Urinary bladder (tissue), 4 donors: Measurements from ENCODE around the gene STMP1. TPM values are rescaled to one million over a fixed set of nuclear protein-coding genes. Genes with fewer than 3 reads are reported as not detected.
A peak's percentile ranks its signal among the peaks of the same experiment; 100 is the strongest.
"Not testable (repeated sequence)": the region's sequence is repeated elsewhere in the genome, so short reads cannot be mapped to it uniquely, and the experiment has no call there.

Experiments
- DNase-seq: peaks from one replicate; pipeline ENCODE4 v3.0.0-alpha.2; 2015; ENCODE audit errors: extremely low spot score
- H3K27ac ChIP-seq: one replicate; pipeline ENCODE4 v1.5.1; 2013; ENCODE audit warnings: low read depth, mild to moderate bottlenecking, moderate library complexity
- H3K36me3 ChIP-seq: one replicate; pipeline ENCODE4 v1.6.1; 2013; ENCODE audit warnings: mild to moderate bottlenecking, moderate library complexity; ENCODE audit not compliant: insufficient read depth
- H3K4me1 ChIP-seq: one replicate; pipeline ENCODE4 v1.6.1; 2013; ENCODE audit warnings: mild to moderate bottlenecking, moderate library complexity; ENCODE audit not compliant: insufficient read depth
- H3K4me3 ChIP-seq: one replicate; pipeline ENCODE4 v1.5.1; 2013; ENCODE audit warnings: low read depth, low read length
- WGBS: extraction: QIAGEN DNeasy Blood & Tissue Kit; methylation state at CpG from one replicate; pipeline ENCODE4 v1.1.7; 2013; 5-methylcytosine and 5-hydroxymethylcytosine counted together
- polyA plus RNA-seq: library from polyadenylated mRNA; stranded (reverse); fragments of 200-250 nt; gene quantifications from one replicate; pipeline ENCODE4 v1.2.3, GENCODE V29; 2013
- total RNA-seq: library from RNA; depleted of rRNA; stranded (reverse); fragments of >200 nt; gene quantifications from one replicate; pipeline ENCODE4 v1.2.3, GENCODE V29; 2014
- donor health status: healthy with polysubstance abuse.
- donor health status: healthy.

Gene STMP1
- total and polyA plus RNA-seq, 2 donors, result 34.2 to 36.7 TPM

DNA sequence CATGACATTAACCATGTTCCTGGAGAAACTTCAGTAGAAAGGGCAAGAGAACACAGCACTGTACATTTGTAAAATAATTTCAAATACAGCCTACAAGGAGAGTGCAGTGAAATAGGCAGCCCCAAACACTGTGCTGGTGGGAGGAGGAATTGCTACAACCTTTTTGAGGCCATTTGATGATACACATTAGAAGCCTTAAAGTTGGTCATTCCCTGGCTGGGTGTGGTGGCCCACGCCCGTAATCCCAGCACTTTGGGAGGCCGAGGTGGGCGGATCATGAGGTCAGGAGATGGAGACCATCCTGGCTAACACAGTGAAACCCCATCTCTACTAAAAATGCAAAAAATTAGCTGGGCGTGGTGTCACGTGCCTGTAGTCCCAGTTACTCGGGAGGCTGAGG, 30.3 kb downstream of the STMP1 start:
- H3K4me1 ChIP-seq, DNase-seq, H3K4me3 ChIP-seq, H3K27ac ChIP-seq, H3K36me3 ChIP-seq: not testable (repeated sequence)
- WGBS, result 95% methylated on average over 7 of the region's 7 CpGs

DNA sequence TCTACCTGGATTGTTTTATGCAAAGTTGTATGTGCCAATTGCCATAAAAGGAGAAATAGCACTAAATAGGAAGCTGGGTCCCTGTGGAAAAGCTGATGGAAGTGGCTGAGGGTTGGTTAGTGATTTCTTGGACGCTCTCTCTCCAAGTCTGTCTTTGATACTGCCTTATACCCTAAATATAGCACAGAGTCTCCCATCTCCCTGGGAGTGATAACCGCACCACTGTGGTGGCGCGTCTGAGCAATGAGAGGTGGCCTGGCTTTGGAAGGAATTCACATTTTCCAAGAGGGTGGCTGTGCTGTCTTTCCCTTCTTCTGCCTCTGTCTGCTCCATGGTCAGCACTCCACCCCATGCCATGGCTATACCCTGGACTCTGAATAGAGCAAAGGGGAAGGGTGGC, 31.2 kb downstream of the STMP1 start:
- Histone ChIP-seq H3K36me3 (peaks cover 2% of the 10 kb centered on the region), H3K27ac (no peak overlapping the region)

DNA sequence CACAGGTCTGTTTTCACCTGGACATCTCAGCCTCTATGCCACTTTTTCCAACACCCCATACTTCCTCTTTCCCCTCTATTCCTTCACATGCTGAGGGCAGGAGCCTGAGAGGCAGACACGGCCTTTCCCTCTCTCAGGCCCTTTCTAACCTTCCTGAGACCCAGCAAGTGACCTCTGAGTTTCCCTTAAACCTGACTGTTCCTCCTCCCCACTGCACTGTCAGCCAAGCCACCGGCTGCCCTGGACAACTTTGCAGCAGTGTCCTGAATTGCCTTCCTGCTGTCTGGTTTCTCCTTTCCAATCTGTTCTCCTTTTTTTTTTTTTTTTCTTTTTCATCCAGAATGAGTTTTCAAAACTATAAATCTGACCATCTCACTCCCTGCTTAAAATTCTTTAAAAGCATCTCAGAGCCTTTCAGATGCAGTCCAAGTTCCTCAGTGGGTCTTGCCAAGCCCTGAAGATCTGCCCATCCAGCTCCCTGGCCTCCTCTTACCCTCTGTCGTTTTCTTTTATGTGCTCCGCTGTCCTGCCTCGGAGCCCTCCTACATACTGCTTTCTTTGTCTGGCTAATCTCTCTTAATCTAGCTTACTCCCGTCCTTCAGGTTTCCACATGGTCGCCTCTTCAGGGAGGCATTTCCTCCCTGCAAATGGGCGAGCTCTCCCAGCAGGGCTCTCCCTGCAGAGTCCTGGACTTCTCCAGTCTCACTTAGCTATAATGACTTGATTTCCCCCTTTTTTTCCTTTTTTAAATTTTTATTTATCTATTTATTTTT, 35.1 kb downstream of the STMP1 start:
- 47% methylated on average over 8 of the region's 8 CpGs for WGBS
- no peak for DNase-seq
- Histone ChIP-seq H3K4me1 (no peaks in the 10 kb centered on the region), H3K36me3 (peaks cover 1% of the 10 kb centered on the region), H3K4me3 (no peak overlapping the region), H3K27ac (no peak overlapping the region)

More for the DNA sequence above, 31.2 kb downstream of the STMP1 start:
- Histone ChIP-seq H3K4me3 (no peak overlapping the region), H3K4me1 (no peaks in the 10 kb centered on the region)
- 87% methylated on average over 4 of the region's 4 CpGs for WGBS
- no peak for DNase-seq

DNA sequence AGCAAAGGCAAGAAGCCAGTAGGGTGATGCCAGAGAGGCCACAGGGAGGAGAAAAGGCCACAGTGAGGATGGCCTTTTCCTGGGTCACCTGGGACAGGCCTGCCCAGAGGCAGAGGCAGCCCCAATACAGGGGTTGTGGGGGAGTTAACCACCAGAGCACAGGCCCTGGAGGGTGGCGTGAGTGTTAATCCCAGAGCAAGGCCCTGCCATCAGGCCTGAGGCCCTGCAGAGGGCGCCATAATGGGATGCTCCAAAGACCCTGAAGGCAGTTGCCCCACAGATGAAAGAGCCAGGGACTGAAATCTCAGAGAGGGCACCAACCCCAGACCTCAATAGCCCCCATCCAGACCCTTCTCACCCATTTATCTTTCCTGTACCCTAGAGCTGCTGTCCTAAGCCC, 41.8 kb downstream of the STMP1 start:
- Histone ChIP-seq H3K4me1 (no peaks in the 10 kb centered on the region), H3K4me3 (no peak overlapping the region), H3K36me3 (no peaks in the 10 kb centered on the region), H3K27ac (no peak overlapping the region)
- WGBS, result 63% methylated on average over 2 of the region's 2 CpGs
- no peak for DNase-seq

DNA sequence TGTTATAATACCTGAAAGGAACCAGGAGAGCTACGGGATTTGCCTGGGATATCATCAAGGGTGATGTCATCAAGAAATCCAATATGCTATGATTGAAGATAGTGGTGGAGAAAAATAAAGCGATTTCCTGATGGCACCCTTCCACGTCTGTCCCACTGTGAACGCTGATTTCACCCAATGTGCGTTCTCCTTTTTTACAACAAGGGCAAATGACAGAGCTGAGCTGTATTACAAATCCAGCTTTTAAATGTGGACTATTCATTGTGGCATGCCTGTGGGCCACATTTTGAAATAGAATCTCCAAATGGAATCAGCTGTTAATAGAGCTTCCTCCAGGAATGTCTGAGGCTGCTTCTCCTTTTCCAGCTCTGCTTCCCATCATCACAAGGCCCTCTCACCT, 42.4 kb downstream of the STMP1 start:
- H3K27ac ChIP-seq, result no peak overlapping the region
- WGBS, result 74% methylated on average over 5 of the region's 5 CpGs
- H3K36me3 ChIP-seq, result no peaks in the 10 kb centered on the region

DNA sequence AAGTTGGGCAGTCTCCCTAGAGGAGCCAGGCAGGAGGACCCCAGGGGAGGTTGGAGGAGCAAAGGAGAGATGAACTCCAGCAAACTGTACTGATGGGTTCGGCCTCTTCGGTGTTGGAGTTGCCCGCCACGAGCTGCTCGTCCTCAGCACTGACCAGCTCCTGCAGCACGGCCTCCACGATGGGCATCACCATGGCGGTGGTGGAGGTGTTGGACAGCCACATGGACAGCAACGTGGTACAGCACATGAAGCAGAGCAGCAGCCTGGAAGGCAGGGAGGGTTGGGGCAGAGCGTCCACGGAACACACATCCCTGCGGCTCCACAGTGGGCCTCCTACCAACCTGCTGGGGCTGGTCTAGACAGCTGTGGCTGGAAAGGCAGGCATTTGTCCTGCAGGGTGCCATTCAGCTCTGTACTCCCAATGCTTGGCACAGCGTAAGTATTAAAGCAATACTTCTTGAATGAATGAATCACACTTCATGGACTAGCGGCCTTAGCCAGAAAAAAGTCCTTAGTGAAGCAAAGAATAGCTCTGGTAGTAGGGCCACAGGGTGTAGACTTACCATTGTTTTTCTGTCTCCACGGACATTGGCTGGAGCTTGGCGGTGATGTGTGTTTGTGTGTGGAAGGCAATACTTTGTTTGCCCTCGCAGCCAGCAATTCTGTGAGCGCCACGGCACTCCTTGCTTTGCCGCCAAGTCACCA, 43.9 kb downstream of the STMP1 start:
- no peaks in the 10 kb centered on the region for H3K4me1 ChIP-seq
- DNase-seq, result no peak
- no peak overlapping the region for H3K4me3 ChIP-seq
- 88% methylated on average over 20 of the region's 20 CpGs for WGBS
- no peak overlapping the region for H3K27ac ChIP-seq
- H3K36me3 ChIP-seq, result no peaks in the 10 kb centered on the region

More for the DNA sequence above, 42.4 kb downstream of the STMP1 start:
- no peak for DNase-seq
- Histone ChIP-seq H3K4me3 (no peak overlapping the region), H3K4me1 (no peaks in the 10 kb centered on the region)

DNA sequence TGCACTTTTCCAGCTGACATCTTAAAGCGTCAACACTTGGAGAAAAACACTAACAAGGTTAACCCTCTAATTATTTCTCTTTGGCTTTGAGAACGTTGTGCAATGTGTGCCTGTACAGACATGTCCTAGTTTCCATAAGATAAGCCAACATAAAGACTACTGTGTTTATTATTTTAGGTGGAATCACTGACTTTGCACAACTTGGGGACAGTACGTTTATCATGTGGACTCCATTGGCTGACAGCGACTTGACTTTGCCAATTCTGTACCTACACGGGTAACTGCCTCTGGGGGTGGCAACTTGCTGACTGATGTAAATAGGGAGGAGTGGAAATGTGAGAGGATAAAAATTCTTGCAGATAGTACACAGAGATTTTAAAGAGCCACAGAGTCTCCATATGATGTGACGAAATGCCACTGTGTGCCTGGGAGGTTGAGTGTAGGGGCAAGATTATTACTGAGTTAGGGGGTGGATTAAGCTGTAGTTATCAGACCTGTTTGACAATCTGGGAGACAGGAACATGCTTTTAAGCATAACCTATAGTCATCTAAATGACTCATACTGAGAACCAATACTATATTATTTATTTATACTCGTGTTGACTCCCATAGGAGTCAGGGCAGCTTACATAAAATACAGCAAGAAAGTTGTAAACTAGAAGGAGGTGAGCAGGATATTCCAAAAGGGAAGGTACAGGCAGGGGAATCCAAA, 44.7 kb downstream of the STMP1 start:
- peak; percentile 54 for DNase-seq
- H3K4me3 ChIP-seq, result no peak overlapping the region
- 68% methylated on average over 7 of the region's 7 CpGs for WGBS
- H3K27ac ChIP-seq, result no peak overlapping the region
- H3K36me3 ChIP-seq, result no peaks in the 10 kb centered on the region
- H3K4me1 ChIP-seq, result no peaks in the 10 kb centered on the region

DNA sequence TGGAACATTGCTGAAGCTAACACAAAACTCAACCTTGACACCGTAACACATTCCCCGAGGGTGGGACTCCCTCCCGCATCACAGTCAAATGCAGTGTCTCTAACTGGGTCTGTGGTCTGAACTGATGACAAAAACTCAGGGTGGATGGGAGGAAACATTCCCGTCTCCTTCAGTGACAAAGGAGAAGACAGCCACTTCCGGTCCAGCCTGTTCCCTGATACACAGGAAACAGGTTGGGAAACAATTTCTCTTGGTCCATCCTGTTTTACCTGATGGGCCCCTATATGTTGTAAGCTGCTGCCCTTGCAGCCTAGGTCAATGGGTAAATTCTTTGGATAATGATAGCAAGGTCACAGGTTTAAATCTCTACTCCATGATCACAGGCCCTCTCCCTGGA, 45.3 kb downstream of the STMP1 start:
- Histone ChIP-seq H3K4me1 (no peaks in the 10 kb centered on the region), H3K36me3 (no peaks in the 10 kb centered on the region), H3K27ac (no peak overlapping the region), H3K4me3 (no peak overlapping the region)
- DNase-seq, result no peak
- 80% methylated on average over 5 of the region's 5 CpGs for WGBS

DNA sequence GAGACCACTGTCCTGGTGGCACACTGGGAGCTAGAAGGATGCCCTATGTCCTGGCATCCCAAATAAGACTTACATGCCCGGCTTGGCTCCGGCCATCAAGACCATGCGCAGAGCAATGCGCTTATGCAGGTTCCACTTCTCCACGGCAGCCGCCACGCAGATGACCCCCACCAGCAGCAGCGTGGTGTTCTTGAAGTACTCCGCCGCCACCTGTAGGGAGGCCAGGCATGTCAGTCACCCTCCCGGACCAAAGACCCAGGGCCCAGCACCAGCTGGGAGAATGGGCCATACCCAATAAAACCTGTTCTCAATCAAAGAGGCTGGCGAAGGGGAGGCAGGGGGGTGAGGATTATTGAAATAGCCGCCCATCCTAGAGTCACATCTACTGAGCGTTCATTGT, 45.7 kb downstream of the STMP1 start:
- 87% methylated on average over 14 of the region's 14 CpGs for WGBS
- H3K4me1 ChIP-seq, result no peaks in the 10 kb centered on the region
- H3K27ac ChIP-seq, result no peak overlapping the region
- DNase-seq, result no peak
- H3K36me3 ChIP-seq, result no peaks in the 10 kb centered on the region
- no peak overlapping the region for H3K4me3 ChIP-seq

DNA sequence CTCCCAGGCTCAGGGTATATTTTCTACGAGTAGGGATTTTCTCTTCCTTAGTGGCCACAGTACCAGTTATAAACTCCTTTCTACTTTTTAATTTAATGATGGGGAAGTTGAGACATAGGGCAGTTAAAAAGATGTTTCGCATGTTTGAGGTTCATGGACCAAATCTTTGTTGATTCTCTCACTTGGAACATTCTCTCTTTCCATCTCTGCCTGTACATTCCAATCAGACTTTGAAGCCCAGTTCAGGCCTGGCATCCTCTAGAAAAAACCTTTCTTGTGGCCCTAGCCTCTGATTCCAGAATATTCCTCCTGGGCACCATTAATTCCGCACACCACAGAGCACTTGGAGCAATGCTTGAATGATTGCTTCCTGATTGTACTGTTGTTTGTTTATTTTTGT, 47.2 kb downstream of the STMP1 start:
- WGBS, result 89% methylated on average over 3 of the region's 3 CpGs
- no peaks in the 10 kb centered on the region for H3K4me1 ChIP-seq
- DNase-seq, result no peak
- H3K27ac ChIP-seq, result no peak overlapping the region
- no peak overlapping the region for H3K4me3 ChIP-seq
- H3K36me3 ChIP-seq, result no peaks in the 10 kb centered on the region

DNA sequence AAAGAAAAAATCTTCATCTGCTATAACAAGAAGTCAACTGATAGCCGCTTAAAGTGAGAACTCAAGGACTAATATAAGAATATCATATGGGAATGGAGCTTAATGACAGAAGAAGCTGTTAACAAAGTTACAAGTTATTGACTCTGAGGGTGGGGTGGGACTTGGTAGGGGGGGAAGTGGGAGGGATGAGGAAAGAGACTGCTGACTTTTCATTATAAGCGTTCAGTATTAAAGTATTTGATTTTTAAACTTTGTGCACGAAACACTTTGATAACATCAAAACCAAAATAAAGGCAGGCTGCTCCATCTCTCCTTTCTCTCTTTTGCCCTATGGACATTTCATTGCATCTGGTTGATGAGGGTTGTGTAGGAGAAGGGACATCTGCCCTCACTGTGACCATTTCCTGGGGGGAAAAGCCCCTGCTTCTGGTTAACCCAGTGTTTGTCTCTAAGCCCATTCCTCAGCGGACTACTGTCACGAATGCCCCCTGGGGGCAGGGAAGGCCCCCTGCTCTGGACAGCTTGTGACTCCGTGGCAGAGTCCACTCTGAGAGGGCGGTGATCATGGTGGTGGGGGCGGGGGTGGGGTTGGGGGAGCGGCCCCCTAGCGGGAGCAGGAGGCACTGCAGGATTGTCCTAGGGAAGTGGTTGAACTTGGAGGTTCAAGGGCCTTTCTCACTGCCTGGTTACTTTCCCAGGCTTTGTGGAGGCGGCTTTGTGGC, 48.3 kb downstream of the STMP1 start:
- WGBS, result 36% methylated on average over 11 of the region's 11 CpGs
- Histone ChIP-seq H3K36me3 (no peaks in the 10 kb centered on the region), H3K4me3 (no peak overlapping the region), H3K27ac (no peak overlapping the region), H3K4me1 (no peaks in the 10 kb centered on the region)
- DNase-seq, result no peak

DNA sequence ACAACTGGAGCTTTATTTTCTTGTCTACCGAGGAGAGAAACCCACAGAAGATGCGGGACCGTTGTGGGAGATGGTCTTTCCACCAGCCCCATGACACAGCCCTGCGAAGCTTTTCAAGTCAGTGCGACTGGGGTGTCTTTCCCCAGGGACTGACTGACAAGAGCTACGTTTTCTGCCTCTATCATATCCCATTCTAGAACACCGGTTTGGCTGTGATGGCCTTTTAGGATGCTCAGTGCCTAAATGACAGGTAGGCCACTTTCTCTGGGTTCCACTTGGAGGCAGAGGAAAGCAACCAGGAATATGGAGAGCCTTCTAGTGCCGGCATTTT, 48.8 kb downstream of the STMP1 start:
- 63% methylated on average over 8 of the region's 8 CpGs for WGBS
- no peak for DNase-seq
- Histone ChIP-seq H3K36me3 (no peaks in the 10 kb centered on the region), H3K4me1 (no peaks in the 10 kb centered on the region), H3K4me3 (no peak overlapping the region), H3K27ac (no peak overlapping the region)

DNA sequence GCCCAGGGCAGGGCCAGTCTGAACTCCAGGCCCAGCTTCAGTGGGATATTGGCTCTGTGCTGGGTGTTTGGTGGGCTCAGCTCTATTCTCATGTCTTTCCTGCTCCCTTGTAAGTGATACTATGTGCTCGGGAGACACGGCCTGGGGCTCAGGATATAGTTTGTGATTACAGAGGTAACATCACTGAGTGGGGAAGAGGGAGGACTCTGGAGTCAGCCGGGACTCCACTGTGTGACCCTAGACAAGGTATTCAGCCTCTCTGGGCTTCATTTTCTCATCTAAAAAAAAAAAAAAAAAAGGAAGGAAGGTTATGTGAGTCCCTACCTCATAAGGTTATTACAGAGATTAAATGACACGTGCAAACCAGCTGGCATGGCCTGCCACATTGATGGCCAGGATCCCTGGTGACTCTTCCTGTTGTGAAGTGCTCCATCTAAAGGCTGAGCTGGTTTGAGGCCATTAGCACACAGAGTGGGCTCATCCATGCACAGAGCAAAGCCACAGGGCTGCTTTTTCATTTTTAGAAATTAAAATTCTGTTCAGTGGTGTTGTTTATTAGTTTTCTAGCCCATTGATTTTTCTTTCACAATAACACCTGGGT, 50.0 kb downstream of the STMP1 start:
- Histone ChIP-seq H3K4me3 (no peak overlapping the region), H3K36me3 (no peaks in the 10 kb centered on the region), H3K27ac (no peak overlapping the region), H3K4me1 (no peaks in the 10 kb centered on the region)
- 66% methylated on average over 4 of the region's 4 CpGs for WGBS
- no peak for DNase-seq
